Measurements from ENCODE around the gene CORO2A.
"Not testable (repeated sequence)": the region's sequence is repeated elsewhere in the genome, so short reads cannot be mapped to it uniquely, and the experiment has no call there.

Gene CORO2A

GRCh38 chr9:98175028-98175569, 17.3 kb downstream of the CORO2A start:
- TF ChIP-seq CTCF (IDR thresholded peaks at IDR 0.05; ENCODE audit: low read length, missing control alignments) = no peak
- no peak overlapping the region for H3K4me3 ChIP-seq (replicated peaks; ENCODE audit: low read depth, low read length)
- no peak for DNase-seq (ENCODE audit: low read depth)

- not testable (repeated sequence) for H3K4me3 ChIP-seq (replicated peaks; ENCODE audit: low read depth, low read length); DNase-seq (ENCODE audit: low read depth)
Observed at GRCh38 chr9:98174502-98174918, 17.9 kb downstream of the CORO2A start.

GRCh38 chr9:98173181-98173580, 19.3 kb downstream of the CORO2A start:
- no peak for TF ChIP-seq CTCF (IDR thresholded peaks at IDR 0.05; ENCODE audit: low read length, missing control alignments)
- H3K4me3 ChIP-seq (replicated peaks; ENCODE audit: low read depth, low read length) = no peak overlapping the region
- DNase-seq (ENCODE audit: low read depth) = no peak

- DNase-seq (ENCODE audit: low read depth) = no peak
- no peak for TF ChIP-seq CTCF (IDR thresholded peaks at IDR 0.05; ENCODE audit: low read length, missing control alignments)
- H3K4me3 ChIP-seq (replicated peaks; ENCODE audit: low read depth, low read length) = no peak overlapping the region
Observed at GRCh38 chr9:98172604-98173003, 19.8 kb downstream of the CORO2A start.

GRCh38 chr9:98171176-98171925, 21.1 kb downstream of the CORO2A start:
- DNase-seq (ENCODE audit: low read depth) = no peak
- H3K4me3 ChIP-seq (replicated peaks; ENCODE audit: low read depth, low read length) = no peak overlapping the region
- no peak for TF ChIP-seq CTCF (IDR thresholded peaks at IDR 0.05; ENCODE audit: low read length, missing control alignments)

- peak; percentile 71 for DNase-seq (ENCODE audit: low read depth)
- TF ChIP-seq CTCF (IDR thresholded peaks at IDR 0.05; ENCODE audit: low read length, missing control alignments) = no peak
- H3K4me3 ChIP-seq (replicated peaks; ENCODE audit: low read depth, low read length) = no peak overlapping the region
Observed at GRCh38 chr9:98168941-98169488, 23.4 kb downstream of the CORO2A start.

- no peak overlapping the region for H3K4me3 ChIP-seq (replicated peaks; ENCODE audit: low read depth, low read length)
- no peak for TF ChIP-seq CTCF (IDR thresholded peaks at IDR 0.05; ENCODE audit: low read length, missing control alignments)
- DNase-seq (ENCODE audit: low read depth) = no peak
Observed at GRCh38 chr9:98168153-98168780, 24.2 kb downstream of the CORO2A start.

All from fibroblast of pulmonary artery (primary cell).